HepG2 (cell line): Measurements from ENCODE around the gene ARL11. TPM values are rescaled to one million over a fixed set of nuclear protein-coding genes. Genes with fewer than 3 reads are reported as not detected.
A peak's percentile ranks its signal among the peaks of the same experiment; 100 is the strongest.

Experiments
- ADNP ChIP-seq: sonication (generic); formaldehyde crosslinking; IDR thresholded peaks from 2 replicates; pipeline ENCODE4 v1.4.0; 2020; ENCODE audit warnings: missing genetic modification reagents
- ARID3A ChIP-seq: IDR thresholded peaks from 2 replicates; pipeline ENCODE4 v1.6.1; 2012; ENCODE audit warnings: low read depth, low read length, improper control_type of control experiment
- BHLHE40 ChIP-seq: IDR thresholded peaks from 2 replicates; pipeline ENCODE4 v1.6.1; 2011; ENCODE audit warnings: low read length, improper control_type of control experiment
- EP300 ChIP-seq, 3 experiments: sonication (generic) in 1 of 3; formaldehyde crosslinking in 1 of 3; IDR thresholded peaks; 2 replicates each; pipeline versions ENCODE4 v1.5.1 to v1.6.1; 2011 to 2020; ENCODE audit warnings: low read depth in 2 of 3, low read length in 2 of 3, borderline replicate concordance in 1 of 3, improper control_type of control experiment in 1 of 3, mild to moderate bottlenecking in 1 of 3, missing genetic modification reagents in 1 of 3, moderate library complexity in 1 of 3
- ETV5 ChIP-seq: IDR thresholded peaks from 2 replicates; pipeline ENCODE4 v1.6.1; 2018; ENCODE audit warnings: missing biosample characterization, missing genetic modification reagents, inconsistent platforms, borderline replicate concordance
- FOSL2 ChIP-seq: sonication (generic); formaldehyde crosslinking; IDR thresholded peaks from 2 replicates; pipeline ENCODE4 v1.4.0; 2020; ENCODE audit warnings: missing genetic modification reagents
- FOXJ3 ChIP-seq: sonication (generic); formaldehyde crosslinking; IDR thresholded peaks from 2 replicates; pipeline ENCODE4 v1.4.0; 2020; ENCODE audit warnings: missing genetic modification reagents, mild to moderate bottlenecking, borderline replicate concordance
- GABPA ChIP-seq, 2 experiments: IDR thresholded peaks; 2 replicates each; pipeline ENCODE4 v1.6.1; 2011 to 2016; ENCODE audit warnings: low read depth in 2 of 2, low read length in 1 of 2, missing biosample characterization in 1 of 2, missing genetic modification characterization in 1 of 2
- GABPB1 ChIP-seq: IDR thresholded peaks from 2 replicates; pipeline ENCODE4 v1.6.1; 2016; ENCODE audit warnings: mild to moderate bottlenecking, missing genetic modification reagents, moderate library complexity, missing compliant biosample characterization
- HMG20A ChIP-seq: IDR thresholded peaks from 2 replicates; pipeline ENCODE4 v1.6.1; 2016; ENCODE audit warnings: borderline replicate concordance
- KDM6A ChIP-seq: IDR thresholded peaks from 2 replicates; pipeline ENCODE4 v1.6.1; 2016; ENCODE audit warnings: low read depth
- MLX ChIP-seq: IDR thresholded peaks from 2 replicates; pipeline ENCODE4 v1.6.1; 2016
- MTF1 ChIP-seq: sonication (generic); formaldehyde crosslinking; IDR thresholded peaks from 2 replicates; pipeline ENCODE4 v1.5.0; 2020; ENCODE audit warnings: missing genetic modification reagents
- NR2F6 ChIP-seq, 2 experiments: IDR thresholded peaks; 2 replicates each; pipeline ENCODE4 v1.6.1; 2016; ENCODE audit warnings: antibody characterized with exemption in 1 of 2, mild to moderate bottlenecking in 1 of 2
- PAXIP1 ChIP-seq: sonication (generic); formaldehyde crosslinking; conservative IDR thresholded peaks from 2 replicates; pipeline ENCODE4 v1.4.0; 2020; ENCODE audit warnings: mild to moderate bottlenecking, missing genetic modification reagents, moderate library complexity
- PITX1 ChIP-seq: sonication (generic); formaldehyde crosslinking; IDR thresholded peaks from 2 replicates; pipeline ENCODE4 v1.5.1; 2020; ENCODE audit warnings: mild to moderate bottlenecking, missing genetic modification reagents
- POGZ ChIP-seq: sonication (generic); formaldehyde crosslinking; IDR thresholded peaks from 2 replicates; pipeline ENCODE4 v1.4.0; 2020; ENCODE audit warnings: mild to moderate bottlenecking, missing genetic modification reagents
- RXRB ChIP-seq: IDR thresholded peaks from 2 replicates; pipeline ENCODE4 v1.6.1; 2016; ENCODE audit warnings: borderline replicate concordance, missing genetic modification reagents, missing compliant biosample characterization
- SKI ChIP-seq: fragments of 450-650 bp; IDR thresholded peaks from one replicate; pipeline ENCODE4 v1.6.1; 2018; ENCODE audit warnings: mild to moderate bottlenecking; ENCODE audit not compliant: partially characterized antibody
- TBX3 ChIP-seq: fragments of 450-650 bp; IDR thresholded peaks from 2 replicates; pipeline ENCODE4 v1.6.1; 2017; ENCODE audit warnings: antibody characterized with exemption, mild to moderate bottlenecking, inconsistent platforms, borderline replicate concordance
- TGIF2 ChIP-seq: IDR thresholded peaks from 2 replicates; pipeline ENCODE4 v1.6.1; 2016; ENCODE audit warnings: control low read depth, missing compliant biosample characterization
- ZEB1 ChIP-seq: IDR thresholded peaks from 2 replicates; pipeline ENCODE4 v1.6.1; 2012; ENCODE audit warnings: mild to moderate bottlenecking, low read depth, inconsistent platforms; ENCODE audit not compliant: insufficient replicate concordance
- ZKSCAN8 ChIP-seq: IDR thresholded peaks from 2 replicates; pipeline ENCODE4 v1.6.1; 2016; ENCODE audit warnings: borderline replicate concordance, missing genetic modification reagents, missing compliant biosample characterization
- ZNF577 ChIP-seq: sonication (generic); formaldehyde crosslinking; IDR thresholded peaks from 2 replicates; pipeline ENCODE4 v1.4.0; 2020; ENCODE audit warnings: mild to moderate bottlenecking, low read depth, missing genetic modification reagents, borderline replicate concordance
- polyA plus RNA-seq, 8 experiments: library from polyadenylated mRNA; depleted of rRNA in 3 of 8; stranded (reverse) in 7 of 8; unstranded in 1 of 8; fragments of >200 nt; fragmentation: Illumina TruSeq in 4 of 8; extraction: Trizol in 4 of 8; gene quantifications; 2 replicates each; pipeline versions ENCODE4 v1.2.1 to v1.2.3, GENCODE V29; 2011 to 2016; ENCODE audit warnings: low read depth in 4 of 8, missing spikeins in 1 of 8, mixed read lengths in 1 of 8; ENCODE audit not compliant: insufficient read depth in 1 of 8
- total RNA-seq, 5 experiments: library from RNA; depleted of rRNA; stranded (reverse); fragments of >200 nt; fragmentation: Illumina TruSeq; extraction: Trizol; gene quantifications; 2 replicates each; pipeline ENCODE4 v1.2.3, GENCODE V29; 2016; ENCODE audit warnings: low read depth in 1 of 5

ARL11 gene
- total and polyA plus RNA-seq, 2 of the 13 experiments (the other 11 are each of a cell fraction or from before 2014, with no cell fraction given): 0.04 to 0.22 TPM

- TF ChIP-seq BHLHE40: 0 out of 2 replicates have a peak, but pooled peaks have one; percentile 23
- no peak for TF ChIP-seq GABPA (IDR thresholded peaks at IDR 0.05; ENCODE audit: low read depth, low read length)
- TF ChIP-seq GABPA (CRISPR knock-in tag; IDR thresholded peaks at IDR 0.05; ENCODE audit: low read depth): peak; percentile 34
- no peak for TF ChIP-seq SKI
- TF ChIP-seq TGIF2 (CRISPR knock-in tag): 0 out of 2 replicates have a peak, but pooled peaks have one; percentile 33
- TF ChIP-seq NR2F6 (IDR thresholded peaks at IDR 0.05): peak; percentile 87
- TF ChIP-seq NR2F6 (CRISPR knock-in tag; IDR thresholded peaks at IDR 0.05): peak; percentile 87
- no peak for TF ChIP-seq ZEB1
- 0 out of 2 replicates have a peak, but pooled peaks have one; percentile 15 for TF ChIP-seq ZKSCAN8
- peak; percentile 18; the same call in 1 of the 2 replicates for TF ChIP-seq GABPB1 (CRISPR knock-in tag)
- no peak for TF ChIP-seq MTF1 (CRISPR knock-in tag)
- peak; percentile 80 for TF ChIP-seq PAXIP1
- peak; percentile 66; the same call in 1 of the 2 replicates for TF ChIP-seq POGZ
- no peak for TF ChIP-seq ZNF577 (CRISPR knock-in tag)
- TF ChIP-seq ARID3A: peak; percentile 57; the same call in 1 of the 2 replicates
- TF ChIP-seq ETV5 (CRISPR knock-in tag): peak; percentile 72; the same call in 1 of the 2 replicates
- peak; percentile 52; the same call in 1 of the 2 replicates for TF ChIP-seq MLX (CRISPR knock-in tag)
- TF ChIP-seq EP300 (IDR thresholded peaks at IDR 0.05; ENCODE audit: low read depth in 2 of 2, low read length in 2 of 2): peak in 1 of 2 experiments; percentile 80; a peak in 2 of 4 replicates
- TF ChIP-seq EP300 (CRISPR knock-in tag; IDR thresholded peaks at IDR 0.05; ENCODE audit: borderline replicate concordance): peak; percentile 79
- peak; percentile 27; the same call in 1 of the 2 replicates for TF ChIP-seq KDM6A
- peak; percentile 88 for TF ChIP-seq PITX1 (CRISPR knock-in tag)
- TF ChIP-seq RXRB (CRISPR knock-in tag): peak; percentile 86
- TF ChIP-seq FOXJ3: peak; percentile 24; the same call in 1 of the 2 replicates
- TF ChIP-seq ADNP (CRISPR knock-in tag): peak; percentile 62; the same call in 1 of the 2 replicates
- peak; percentile 87; the same call in 1 of the 2 replicates for TF ChIP-seq HMG20A
- TF ChIP-seq FOSL2 (CRISPR knock-in tag): peak; percentile 66
- TF ChIP-seq TBX3: peak; percentile 77
These were observed 40.9 kb upstream of the ARL11 start (continued) for GRCh38 chr13:49587311-49587847.
